Measurements from ENCODE around the gene TMEM108. TPM values are rescaled to one million over a fixed set of nuclear protein-coding genes. Genes with fewer than 3 reads are reported as not detected.
A peak's percentile ranks its signal among the peaks of the same experiment; 100 is the strongest.

TMEM108 gene
- polyA plus RNA-seq, 1 of the 3 experiments (the other 2 are of a cell fraction) = 8.6 TPM

DNA sequence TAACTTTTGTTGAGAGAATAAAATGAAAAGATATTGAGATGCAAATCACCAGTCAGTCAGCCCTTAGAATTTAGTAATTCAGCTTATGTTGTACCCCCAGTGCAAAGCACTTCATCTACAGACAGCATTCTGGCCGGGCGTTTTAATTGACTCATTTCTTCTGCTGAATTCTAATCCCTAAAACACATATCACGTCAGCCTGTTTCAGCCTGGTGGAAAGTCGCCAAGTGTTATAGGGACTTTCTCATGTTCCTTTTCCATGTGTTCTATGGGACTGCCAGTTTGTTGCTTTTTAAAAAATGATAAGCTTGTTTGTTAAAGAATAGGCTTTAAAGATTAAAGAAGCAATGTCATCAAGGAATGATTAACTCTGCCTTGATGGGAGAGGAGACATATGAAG, 192.0 kb downstream of the TMEM108 start (continued):
- TF ChIP-seq, protein P1, sequence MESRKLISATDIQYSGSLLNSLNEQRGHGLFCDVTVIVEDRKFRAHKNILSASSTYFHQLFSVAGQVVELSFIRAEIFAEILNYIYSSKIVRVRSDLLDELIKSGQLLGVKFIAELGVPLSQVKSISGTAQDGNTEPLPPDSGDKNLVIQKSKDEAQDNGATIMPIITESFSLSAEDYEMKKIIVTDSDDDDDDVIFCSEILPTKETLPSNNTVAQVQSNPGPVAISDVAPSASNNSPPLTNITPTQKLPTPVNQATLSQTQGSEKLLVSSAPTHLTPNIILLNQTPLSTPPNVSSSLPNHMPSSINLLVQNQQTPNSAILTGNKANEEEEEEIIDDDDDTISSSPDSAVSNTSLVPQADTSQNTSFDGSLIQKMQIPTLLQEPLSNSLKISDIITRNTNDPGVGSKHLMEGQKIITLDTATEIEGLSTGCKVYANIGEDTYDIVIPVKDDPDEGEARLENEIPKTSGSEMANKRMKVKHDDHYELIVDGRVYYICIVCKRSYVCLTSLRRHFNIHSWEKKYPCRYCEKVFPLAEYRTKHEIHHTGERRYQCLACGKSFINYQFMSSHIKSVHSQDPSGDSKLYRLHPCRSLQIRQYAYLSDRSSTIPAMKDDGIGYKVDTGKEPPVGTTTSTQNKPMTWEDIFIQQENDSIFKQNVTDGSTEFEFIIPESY (IDR thresholded peaks at IDR 0.05; ENCODE audit: borderline replicate concordance, low read depth) = no peak
- TF ChIP-seq EZH2phosphoT487 (IDR thresholded peaks at IDR 0.05; ENCODE audit: borderline replicate concordance, low read depth) (no peak), FOSL2 (IDR thresholded peaks at IDR 0.05; ENCODE audit: borderline replicate concordance, low read depth) (no peak), SIN3A (IDR thresholded peaks at IDR 0.05; ENCODE audit: borderline replicate concordance, low read depth, low read length) (no peak), NRF1 (IDR thresholded peaks at IDR 0.05; ENCODE audit: low read depth, low read length) (no peak)
- TF ChIP-seq, protein P2, sequence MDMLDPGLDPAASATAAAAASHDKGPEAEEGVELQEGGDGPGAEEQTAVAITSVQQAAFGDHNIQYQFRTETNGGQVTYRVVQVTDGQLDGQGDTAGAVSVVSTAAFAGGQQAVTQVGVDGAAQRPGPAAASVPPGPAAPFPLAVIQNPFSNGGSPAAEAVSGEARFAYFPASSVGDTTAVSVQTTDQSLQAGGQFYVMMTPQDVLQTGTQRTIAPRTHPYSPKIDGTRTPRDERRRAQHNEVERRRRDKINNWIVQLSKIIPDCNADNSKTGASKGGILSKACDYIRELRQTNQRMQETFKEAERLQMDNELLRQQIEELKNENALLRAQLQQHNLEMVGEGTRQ (IDR thresholded peaks at IDR 0.05; ENCODE audit: borderline replicate concordance, low read depth, low read length) = no peak
- TF ChIP-seq, protein P3, sequence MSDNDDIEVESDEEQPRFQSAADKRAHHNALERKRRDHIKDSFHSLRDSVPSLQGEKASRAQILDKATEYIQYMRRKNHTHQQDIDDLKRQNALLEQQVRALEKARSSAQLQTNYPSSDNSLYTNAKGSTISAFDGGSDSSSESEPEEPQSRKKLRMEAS (IDR thresholded peaks at IDR 0.05; ENCODE audit: low read depth) = no peak
- TF ChIP-seq, protein P4, sequence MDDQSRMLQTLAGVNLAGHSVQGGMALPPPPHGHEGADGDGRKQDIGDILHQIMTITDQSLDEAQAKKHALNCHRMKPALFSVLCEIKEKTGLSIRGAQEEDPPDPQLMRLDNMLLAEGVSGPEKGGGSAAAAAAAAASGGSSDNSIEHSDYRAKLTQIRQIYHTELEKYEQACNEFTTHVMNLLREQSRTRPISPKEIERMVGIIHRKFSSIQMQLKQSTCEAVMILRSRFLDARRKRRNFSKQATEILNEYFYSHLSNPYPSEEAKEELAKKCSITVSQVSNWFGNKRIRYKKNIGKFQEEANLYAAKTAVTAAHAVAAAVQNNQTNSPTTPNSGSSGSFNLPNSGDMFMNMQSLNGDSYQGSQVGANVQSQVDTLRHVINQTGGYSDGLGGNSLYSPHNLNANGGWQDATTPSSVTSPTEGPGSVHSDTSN (IDR thresholded peaks at IDR 0.05) = no peak
- TF ChIP-seq, protein P5, sequence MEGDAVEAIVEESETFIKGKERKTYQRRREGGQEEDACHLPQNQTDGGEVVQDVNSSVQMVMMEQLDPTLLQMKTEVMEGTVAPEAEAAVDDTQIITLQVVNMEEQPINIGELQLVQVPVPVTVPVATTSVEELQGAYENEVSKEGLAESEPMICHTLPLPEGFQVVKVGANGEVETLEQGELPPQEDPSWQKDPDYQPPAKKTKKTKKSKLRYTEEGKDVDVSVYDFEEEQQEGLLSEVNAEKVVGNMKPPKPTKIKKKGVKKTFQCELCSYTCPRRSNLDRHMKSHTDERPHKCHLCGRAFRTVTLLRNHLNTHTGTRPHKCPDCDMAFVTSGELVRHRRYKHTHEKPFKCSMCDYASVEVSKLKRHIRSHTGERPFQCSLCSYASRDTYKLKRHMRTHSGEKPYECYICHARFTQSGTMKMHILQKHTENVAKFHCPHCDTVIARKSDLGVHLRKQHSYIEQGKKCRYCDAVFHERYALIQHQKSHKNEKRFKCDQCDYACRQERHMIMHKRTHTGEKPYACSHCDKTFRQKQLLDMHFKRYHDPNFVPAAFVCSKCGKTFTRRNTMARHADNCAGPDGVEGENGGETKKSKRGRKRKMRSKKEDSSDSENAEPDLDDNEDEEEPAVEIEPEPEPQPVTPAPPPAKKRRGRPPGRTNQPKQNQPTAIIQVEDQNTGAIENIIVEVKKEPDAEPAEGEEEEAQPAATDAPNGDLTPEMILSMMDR (IDR thresholded peaks at IDR 0.05) = no peak

DNA sequence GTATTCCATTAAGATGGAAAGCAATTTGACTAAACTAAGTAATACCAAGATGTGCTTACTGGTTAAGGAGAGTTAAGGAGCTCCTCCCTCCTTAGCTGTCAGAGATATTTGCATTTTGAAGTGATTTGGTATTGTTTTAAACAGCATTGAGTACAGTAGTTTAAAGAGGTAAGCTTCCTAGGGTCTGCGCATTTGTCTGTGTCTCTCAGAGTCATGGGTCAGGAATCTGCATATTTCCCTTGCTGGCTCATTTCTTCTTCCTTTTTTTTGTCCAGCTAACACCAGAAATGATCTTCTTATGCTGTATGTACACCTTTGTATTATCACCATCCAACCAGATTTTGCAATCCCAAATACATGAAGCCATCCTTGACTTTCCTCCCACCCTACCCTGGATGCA, 198.7 kb downstream of the TMEM108 start:
- POLR2A ChIA-PET = interaction anchor here (2.2 kb wide), 1 partner anchor 10 kb away, joined by 5 read pairs; no protein-coding TSS in a partner anchor
- CTCF ChIA-PET = interaction anchor here (0.6 to 2.8 kb wide), 7 partner anchors 10 to 319 kb away, joined by 3 to 9 read pairs (median 4); no protein-coding TSS in a partner anchor

More for the DNA sequence above, 198.7 kb downstream of the TMEM108 start:
- Histone ChIP-seq H3K4me1 (ENCODE audit: control insufficient read depth in 1 of 2, insufficient read depth in 2 of 2, low read depth in 1 of 2, low read length in 1 of 2) (peaks cover 9 to 14% of the 10 kb centered on the region in 2 experiments; a peak in 3 of 4 replicates), H3K36me3 (replicated peaks in 1 of 2; ENCODE audit: control insufficient read depth in 1 of 2, insufficient read depth in 2 of 2, low read length in 1 of 2) (no peaks in the 10 kb centered on the region), H3K4me3 (ENCODE audit: low read depth in 2 of 2, low read length in 1 of 2) (no peak overlapping the region), H4K20me1 (ENCODE audit: insufficient read depth) (no peaks in the 10 kb centered on the region), H3K4me2 (no peak overlapping the region), H3K9ac (no peak overlapping the region), H3K9me3 (peaks cover 4% of the 10 kb centered on the region; the same call in 1 of the 2 replicates), H3F3A (replicated peaks; ENCODE audit: insufficient read depth) (no peaks in the 10 kb centered on the region), H2AFZ (ENCODE audit: low read depth) (no peak overlapping the region; the same call in 1 of the 2 replicates), H3K27me3 (ENCODE audit: insufficient read depth) (no peaks in the 10 kb centered on the region), H3K9me2 (no peaks in the 10 kb centered on the region), H3K27ac (ENCODE audit: low read depth in 2 of 2, low read length in 1 of 2) (peak overlapping the region; percentile 6 to 92; a peak in 3 of 4 replicates), H3K79me2 (ENCODE audit: insufficient read depth) (no peaks in the 10 kb centered on the region)
- 61% methylated on average over 1 of the region's 1 CpG for WGBS (ENCODE audit: low lambda C conversion rate)
- TF ChIP-seq GABPA (IDR thresholded peaks at IDR 0.05; ENCODE audit: low read depth) = no peak
- TF ChIP-seq MEF2A (IDR thresholded peaks at IDR 0.05; ENCODE audit: borderline replicate concordance, low read depth) = no peak
- TF ChIP-seq, protein P6, sequence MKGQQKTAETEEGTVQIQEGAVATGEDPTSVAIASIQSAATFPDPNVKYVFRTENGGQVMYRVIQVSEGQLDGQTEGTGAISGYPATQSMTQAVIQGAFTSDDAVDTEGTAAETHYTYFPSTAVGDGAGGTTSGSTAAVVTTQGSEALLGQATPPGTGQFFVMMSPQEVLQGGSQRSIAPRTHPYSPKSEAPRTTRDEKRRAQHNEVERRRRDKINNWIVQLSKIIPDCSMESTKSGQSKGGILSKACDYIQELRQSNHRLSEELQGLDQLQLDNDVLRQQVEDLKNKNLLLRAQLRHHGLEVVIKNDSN (IDR thresholded peaks at IDR 0.05; ENCODE audit: borderline replicate concordance, low read depth) = no peak
- TF ChIP-seq, protein P7, sequence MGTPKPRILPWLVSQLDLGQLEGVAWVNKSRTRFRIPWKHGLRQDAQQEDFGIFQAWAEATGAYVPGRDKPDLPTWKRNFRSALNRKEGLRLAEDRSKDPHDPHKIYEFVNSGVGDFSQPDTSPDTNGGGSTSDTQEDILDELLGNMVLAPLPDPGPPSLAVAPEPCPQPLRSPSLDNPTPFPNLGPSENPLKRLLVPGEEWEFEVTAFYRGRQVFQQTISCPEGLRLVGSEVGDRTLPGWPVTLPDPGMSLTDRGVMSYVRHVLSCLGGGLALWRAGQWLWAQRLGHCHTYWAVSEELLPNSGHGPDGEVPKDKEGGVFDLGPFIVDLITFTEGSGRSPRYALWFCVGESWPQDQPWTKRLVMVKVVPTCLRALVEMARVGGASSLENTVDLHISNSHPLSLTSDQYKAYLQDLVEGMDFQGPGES (IDR thresholded peaks at IDR 0.05; ENCODE audit: low read depth, low read length) = no peak
- TF ChIP-seq YY1 (IDR thresholded peaks at IDR 0.05; ENCODE audit: low read depth) = no peak
- no peak for TF ChIP-seq FOSL2 (IDR thresholded peaks at IDR 0.05; ENCODE audit: borderline replicate concordance, low read depth)
- TF ChIP-seq RFX5 (IDR thresholded peaks at IDR 0.05; ENCODE audit: low read length) = no peak
- DNase-seq = no peak

Measured in SK-N-SH (cell line).